HG02759 (cell line): ENCODE data around the gene CAPRIN1.
"Not testable (repeated sequence)": the region's sequence is repeated elsewhere in the genome, so short reads cannot be mapped to it uniquely, and the experiment has no call there.

Experiments
- ATAC-seq: cut with Tn5 transposase; IDR thresholded peaks from one replicate; pipeline ENCODE4 v1.9.1; 2021; ENCODE audit warnings: mild to moderate bottlenecking, moderate library complexity; ENCODE audit not compliant: unreplicated experiment

The CAPRIN1 gene

DNA sequence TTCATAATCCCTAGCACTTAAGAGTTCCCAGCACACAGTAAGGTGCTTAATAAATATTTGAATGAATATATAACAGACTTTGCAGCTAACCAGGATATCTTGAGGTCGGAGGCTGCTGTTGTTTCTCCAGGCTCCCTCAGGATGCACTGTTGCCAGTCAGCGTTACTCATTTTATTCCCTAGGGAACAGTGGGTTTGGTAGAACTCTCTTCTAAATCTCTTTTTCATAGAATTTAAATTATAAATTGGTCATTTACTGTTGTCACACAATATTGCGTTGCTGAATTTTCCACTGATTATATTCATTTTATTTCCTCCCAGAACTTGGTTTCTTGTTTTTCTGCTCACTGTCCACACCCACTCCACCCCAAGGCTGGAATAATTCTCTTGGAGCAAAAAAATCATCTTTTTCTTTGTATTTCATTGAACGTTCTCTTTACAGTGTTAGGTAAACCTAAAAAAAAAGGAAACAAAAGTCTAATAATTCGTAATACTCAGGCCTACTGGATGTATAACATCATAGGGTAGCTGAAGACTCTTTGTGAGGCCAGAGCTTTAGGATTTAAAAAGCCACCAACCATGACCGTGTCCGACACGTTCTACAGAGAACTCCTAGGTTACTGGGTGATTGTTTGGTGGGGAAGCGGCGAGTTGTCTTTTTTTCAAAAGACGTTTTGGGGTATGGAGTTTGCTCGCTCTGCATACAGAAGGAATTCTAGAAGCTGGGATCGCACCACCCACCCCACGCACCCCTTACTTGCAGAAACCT, 766 bp upstream of the CAPRIN1 start:
- no peak for ATAC-seq

DNA sequence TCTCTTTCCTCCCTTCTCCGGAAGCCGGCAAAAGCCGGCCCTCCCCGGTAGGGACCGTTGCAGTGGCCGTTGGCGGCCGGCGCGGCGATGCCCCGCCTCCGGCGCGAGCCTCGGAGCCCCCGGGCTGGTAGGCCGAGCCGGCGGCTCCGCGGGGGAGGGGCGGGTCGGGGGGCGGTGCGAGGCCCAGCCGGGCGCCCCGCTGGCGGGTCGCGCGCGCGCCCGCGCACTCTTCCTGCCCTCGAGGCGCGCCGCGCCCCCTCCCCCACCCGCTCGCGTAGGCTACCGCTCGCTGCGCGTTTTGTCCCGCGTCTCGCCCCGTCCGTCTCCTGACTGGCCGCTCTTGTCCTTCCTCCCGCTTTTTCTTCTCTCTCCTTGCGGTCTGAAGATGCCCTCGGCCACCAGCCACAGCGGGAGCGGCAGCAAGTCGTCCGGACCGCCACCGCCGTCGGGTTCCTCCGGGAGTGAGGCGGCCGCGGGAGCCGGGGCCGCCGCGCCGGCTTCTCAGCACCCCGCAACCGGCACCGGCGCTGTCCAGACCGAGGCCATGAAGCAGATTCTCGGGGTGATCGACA, 591 bp downstream of the CAPRIN1 start:
- ATAC-seq, result peak; percentile 61

DNA sequence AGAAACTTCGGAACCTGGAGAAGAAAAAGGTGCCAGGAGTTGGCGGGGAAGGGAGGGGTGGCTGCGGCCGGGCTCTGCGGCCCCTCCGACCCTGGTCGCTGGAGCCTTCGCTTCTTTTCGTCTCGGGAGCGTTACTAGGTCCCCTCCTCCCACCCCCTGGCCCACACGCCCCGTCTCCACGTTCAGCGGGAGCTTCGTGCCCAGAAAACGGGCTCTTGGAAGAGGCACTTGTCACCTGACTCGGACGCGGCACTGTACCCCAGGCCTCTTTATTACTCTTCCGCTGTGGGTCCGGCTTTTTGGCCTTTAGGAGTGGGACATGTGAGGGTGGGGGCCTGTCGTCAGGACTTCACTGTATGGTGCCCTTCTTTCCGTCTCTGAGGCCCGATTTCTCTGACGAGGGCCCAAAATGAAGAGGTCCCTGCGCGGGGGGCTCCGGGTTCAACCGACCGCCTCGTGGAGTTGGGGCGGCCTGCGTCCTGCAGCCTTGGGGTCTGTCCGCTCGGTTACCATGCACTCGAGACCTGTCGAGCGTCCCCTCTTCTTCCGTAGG, 1.2 kb downstream of the CAPRIN1 start:
- no peak for ATAC-seq

DNA sequence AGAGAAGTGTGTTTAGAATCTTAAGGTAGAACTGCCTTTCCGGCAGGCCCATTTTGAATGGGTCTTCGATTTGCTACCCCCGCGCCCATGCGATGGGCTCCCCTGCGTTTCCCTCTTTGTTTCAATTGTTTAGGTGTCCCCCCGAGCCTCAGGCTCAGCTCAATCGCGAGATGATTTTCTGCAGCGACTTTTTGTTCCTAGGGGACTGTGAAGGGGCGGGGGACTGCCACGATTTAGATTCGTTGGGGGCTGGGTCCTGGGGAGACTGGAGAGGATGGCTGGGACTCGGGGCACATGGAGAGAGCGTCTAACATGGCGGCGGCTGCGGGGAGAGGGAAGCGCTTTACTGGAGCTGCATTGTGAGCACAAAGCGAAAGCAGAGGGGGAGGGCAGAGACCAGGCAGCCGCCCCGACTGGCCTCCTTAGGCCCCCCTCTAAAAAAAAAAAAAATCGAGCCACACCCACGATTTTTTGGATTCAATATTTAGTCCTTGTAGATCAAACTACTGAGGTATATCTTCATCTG, 1.7 kb downstream of the CAPRIN1 start:
- ATAC-seq, result peak; percentile 43

DNA sequence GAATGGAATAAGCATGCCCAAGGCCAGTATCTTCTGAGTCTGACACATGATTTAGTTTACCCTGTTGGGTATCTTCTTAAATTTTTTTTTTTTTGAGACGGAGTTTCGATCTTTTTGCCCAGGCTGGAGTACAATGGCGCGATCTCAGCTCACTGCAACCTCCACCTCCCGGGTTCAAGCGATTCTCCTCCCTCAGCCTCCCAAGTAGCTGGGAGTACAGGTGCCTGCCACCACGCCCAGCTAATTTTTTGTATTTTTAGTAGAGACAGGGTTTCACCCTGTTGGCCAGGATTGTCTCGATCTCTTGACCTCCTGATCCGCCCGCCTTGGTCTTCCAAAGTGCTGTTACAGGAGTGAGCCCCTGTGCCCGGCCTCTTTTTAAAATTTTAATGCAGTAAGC, 2.8 kb downstream of the CAPRIN1 start:
- not testable (repeated sequence) for ATAC-seq

DNA sequence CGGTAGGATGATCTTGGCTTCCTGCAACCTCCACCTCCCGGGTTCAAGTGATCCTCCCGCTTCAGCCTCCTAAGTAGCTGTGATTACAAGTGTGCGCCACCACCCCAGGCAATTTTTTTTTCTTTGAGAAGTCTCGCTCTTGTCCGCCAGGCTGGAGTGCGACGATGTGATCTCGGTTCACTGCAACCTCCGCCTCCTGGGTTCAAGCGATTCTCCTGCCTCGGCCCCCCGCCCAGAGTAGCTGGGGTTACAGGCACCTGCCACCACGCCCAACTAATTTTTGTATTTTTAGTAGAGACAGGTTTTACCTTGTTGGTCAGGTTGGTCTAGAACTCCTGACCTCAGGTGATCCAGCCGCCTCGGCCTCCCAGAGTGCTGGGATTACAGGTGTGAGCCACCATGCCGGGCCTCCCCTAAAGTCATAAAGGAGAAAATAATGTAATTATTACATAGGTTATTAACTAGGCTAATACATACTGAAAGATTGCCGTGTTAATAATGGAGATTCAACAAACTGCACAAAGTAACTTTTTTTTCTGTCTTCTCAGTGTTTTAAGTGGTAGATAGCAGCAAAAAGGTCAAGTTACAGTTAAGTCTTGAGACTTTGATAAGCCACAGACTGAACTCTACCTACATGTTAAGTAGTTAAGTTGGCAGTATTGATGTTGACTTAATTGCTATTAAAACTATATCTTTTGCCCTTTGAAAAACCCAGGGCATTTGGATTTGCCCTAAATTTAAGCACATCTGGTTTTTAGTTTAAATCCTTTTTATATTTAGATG, 3.9 kb downstream of the CAPRIN1 start:
- no peak for ATAC-seq

DNA sequence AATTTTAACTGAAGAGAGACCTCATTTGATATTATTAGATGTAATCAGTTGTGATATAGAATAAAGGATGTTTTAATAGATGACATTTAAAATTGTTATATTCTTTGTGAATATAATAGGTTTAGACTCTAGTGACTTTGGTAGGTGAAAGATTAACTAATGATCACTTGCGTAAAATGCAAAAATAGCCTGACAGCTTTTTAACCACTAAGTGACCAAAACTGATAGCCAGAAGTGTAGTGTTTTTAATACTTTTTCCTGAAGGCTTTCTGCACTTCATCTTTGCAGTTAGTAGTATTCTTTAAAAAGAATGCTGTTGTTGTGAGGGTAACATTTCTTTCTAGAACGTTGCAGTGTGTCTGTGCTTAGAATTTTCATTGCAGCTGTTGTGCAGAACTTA, 5.1 kb downstream of the CAPRIN1 start:
- ATAC-seq, result no peak

DNA sequence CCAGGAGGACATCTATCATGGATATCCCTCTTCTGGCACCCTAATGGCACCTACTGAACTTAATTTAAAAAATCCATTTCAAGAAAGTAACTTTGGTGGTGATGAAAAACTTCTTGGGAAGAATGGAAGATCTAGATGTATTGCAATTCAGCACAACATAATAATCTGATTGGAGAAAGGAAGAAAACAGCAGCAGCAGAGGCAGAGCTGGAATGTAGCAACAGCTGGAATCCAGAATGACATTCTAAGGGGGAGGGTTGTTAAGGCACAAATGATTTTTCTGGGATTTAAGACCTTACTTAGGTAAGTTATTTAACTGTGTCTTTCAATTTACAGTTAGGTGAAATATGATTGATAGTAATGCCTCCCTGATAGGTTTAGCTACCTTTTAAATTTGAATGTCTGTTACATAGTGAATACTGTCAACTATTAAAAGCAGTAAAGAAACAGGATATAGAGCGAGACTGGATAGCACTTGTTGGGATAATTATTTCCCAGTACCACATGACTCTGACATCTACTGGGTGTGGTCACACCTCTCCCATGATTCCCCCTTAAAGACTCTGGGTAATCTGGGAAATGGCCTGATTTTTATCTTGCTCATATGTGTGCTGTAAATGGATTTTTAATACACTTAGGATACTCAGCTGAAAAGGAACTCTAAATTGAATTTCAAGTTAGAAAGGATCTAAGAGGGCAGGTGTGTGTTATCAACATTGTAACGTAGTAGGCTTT, 11.7 kb downstream of the CAPRIN1 start:
- no peak for ATAC-seq

DNA sequence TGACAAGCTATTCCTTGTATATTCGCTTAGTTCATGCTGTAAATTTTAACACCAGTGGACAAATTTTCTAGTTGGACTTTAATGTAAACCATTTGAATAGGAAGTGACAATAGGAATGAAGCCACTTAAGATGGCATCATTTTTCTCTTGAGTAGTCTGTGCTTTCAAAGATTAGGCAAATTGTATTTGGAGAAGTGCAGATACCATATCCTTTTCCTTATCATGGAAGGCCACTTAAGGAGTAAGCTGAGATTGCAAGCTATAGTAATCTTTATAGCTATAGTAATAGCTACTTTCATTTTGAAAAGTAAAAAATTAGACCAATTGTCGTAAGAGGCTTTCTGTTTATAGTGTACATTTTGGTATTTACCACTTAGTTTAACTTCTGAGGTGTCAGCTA, 12.8 kb downstream of the CAPRIN1 start:
- no peak for ATAC-seq

DNA sequence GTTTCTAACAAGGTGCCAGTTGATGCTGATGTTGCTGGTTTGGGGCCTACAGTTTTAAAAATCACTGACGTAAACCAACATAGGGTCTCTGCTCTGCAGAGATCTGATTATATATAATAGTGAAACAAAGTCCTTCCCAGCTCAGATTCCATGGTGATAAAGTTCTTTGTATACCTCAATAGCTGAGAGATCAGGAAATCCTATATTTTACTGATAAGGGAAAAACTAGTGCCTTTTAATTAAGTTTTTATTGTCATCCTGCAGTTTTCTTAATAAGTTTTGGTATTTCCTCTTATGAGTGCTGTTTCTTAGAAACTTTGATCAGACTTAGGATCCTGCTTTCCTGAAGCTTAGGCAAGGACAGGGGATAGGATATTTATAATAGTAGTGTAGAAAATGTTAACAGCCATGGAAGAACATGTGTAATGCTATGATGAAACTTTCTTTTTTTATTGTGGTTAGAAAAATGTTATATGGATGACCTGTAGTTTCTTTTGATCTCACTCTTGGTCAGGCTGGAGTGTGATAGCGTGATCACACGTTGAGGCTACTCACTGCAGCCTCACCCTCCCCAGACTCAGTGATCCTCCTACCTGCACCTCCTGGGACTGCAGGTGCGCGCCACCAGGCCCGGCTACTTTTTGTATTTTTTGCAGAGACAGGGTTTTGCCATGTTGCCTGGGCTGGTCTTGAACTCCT, 14.1 kb downstream of the CAPRIN1 start:
- no peak for ATAC-seq

DNA sequence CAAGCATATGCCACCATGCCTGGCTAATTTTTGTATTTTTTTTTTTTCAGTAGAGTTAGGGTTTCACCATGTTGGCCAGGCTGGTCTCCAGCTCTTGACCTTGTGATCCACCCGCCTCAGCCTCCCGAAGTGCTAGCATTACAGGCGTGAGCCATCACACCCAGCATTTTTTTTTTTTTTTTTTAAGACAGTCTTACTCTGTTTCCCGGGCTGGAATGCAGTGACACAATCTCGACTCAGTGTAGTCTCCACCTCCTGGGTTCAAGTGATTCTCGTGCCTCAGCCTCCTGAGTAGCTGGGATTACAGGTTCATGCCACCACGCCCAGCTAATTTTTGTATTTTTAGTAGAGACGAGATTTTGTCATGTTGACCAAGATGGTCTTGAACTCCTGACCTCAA, 15.2 kb downstream of the CAPRIN1 start:
- not testable (repeated sequence) for ATAC-seq

DNA sequence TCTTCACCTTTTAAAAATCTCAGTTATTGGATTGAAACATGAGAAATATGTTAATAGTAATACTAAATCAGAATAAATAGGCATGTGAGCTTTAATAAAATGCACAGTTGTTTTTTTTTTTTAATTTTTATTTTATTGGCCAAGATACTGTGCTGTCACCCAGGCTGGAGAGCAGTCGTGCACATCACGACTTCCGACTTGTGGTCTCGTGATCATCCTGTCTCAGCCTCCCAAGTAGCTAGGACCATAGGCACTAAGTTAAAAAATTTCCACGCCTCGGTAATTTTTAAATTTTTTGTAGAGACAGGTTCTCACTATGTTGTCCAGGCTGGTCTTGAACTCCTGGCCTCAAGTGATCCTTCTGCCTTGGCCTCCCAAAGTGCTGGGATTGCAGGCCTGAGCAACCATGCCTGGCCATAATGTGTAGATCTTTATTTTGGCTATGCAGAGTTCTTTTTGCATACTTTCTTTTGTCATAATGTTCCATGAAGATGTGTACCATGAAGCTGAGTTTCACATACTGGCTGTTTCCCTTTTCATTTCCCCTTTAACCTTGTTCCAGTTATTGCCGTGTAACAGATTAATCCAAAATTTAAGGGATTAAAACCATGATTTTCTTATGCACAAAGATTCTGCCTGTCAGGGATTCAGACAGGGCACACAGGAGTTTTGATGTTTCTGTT, 16.0 kb downstream of the CAPRIN1 start:
- ATAC-seq, result no peak

DNA sequence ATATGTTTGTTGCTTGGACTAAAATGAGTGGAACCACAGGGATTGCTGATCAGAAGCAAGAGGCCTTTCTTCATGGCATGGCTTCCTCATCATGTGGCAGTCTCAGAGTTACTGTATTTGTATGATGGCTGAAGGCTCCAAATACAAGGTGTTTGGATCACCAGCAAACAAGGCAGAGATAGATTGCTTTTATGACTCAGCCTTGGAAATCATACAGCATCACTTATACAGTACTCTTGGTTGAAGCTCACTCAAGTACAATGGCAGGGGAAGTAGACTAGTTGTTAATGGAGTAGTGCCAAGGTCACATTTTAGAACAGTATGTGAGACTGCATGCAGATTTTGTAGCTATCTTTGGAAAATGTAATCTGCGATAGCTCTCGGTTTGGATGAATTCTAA, 16.6 kb downstream of the CAPRIN1 start:
- no peak for ATAC-seq

DNA sequence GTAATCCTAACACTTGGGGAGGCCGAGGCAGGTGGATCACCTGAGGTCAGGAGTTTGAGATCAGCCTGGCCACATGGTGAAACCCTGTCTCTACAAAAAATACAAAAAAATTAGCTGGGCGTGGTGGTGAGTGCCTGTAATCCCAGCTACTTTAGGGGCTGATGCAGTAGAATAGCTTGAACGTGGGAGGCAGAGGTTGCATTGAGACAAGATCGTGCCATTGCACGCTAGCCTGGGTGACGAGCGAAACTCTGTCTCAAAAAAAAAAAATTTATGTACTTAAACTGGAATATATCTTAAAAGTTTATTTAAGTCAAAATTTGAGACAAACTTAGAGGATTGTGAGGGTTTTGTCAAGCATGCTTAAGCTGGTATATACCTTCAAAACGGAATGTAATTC, 19.8 kb downstream of the CAPRIN1 start:
- not testable (repeated sequence) for ATAC-seq

DNA sequence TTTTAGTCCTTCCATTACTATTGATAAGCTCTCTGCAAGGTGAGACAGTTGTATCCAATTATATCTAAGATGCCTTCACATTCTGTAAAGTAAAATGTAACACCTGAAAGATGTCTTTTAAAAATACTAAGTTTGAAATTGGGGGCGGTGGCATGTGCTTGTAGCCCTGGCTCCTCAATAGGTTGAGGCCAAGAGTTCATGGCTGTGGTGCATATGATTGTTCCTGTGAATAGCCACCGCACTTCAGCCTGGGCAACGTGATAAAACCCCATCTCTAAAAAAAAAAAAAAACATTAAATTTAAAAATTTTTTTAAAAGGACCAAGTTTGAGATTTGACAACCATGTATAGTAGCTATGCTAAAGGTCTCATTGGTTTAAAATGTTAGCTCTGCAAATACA, 20.5 kb downstream of the CAPRIN1 start:
- no peak for ATAC-seq

DNA sequence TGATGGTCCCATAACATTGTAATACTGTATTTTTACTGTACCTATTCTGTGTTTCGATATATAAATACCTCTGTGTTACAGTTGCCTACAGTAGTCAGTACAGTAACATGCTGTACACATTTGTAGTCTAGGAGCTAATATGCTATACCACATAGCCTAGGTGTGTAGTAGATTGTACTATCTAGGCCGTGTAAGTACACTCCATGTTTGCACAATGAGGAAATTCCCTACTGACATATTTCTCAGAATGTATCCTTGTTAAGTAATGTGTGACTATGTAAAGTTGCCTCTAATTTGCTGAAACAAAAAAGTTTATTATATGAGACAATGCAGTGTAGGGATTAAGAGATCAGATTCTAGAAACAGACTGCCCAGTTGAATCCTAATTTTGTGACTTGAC, 21.3 kb downstream of the CAPRIN1 start:
- no peak for ATAC-seq

DNA sequence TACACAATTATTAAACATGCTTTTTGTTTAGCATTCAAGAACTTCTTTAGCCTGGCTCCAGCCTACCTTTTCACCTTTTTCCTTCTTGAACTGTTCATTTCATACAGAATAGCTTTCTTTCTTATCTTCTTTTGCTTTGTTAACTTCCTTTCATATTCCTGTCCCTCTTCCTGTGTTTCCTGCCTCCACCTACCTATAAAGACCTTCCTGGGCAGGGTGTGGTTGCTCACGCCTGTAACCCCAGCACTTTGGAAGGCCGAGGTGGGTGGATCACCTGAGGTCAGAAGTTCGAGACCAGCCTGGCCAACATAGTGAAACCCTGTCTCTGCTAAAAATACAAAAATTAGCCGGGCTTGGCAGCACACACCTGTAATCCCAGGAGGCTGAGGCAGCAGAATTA, 22.9 kb downstream of the CAPRIN1 start:
- no peak for ATAC-seq

DNA sequence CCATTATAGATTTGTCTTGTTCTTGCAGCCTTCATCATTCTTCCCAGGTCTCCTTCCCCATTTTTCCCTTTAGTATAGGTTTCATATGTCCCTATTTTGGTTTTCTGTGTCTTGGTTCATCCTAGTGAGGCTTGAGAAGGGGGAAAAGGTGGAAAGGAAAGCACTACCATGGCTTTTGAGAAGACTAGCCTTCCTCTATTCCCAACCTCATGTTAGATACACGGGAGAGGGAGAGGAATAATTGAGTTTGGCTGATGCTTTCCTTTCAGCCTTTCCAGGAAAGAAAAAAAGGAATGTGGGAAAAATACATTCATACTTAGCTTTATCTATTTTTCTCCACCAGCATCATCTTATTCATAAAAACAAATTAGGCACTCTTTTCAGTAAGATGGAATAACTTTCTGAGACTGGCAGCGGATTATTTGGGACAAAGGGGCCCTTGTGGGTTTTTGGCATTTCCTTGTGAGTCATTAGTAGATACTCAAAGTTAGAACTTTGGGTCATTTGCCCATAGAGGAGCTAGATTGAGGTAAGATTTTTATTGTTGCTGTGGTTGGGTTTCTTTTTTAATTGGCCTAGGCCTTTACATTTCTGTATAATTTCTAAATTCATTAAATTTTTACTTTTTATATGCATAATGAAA, 23.8 kb downstream of the CAPRIN1 start:
- ATAC-seq, result no peak

DNA sequence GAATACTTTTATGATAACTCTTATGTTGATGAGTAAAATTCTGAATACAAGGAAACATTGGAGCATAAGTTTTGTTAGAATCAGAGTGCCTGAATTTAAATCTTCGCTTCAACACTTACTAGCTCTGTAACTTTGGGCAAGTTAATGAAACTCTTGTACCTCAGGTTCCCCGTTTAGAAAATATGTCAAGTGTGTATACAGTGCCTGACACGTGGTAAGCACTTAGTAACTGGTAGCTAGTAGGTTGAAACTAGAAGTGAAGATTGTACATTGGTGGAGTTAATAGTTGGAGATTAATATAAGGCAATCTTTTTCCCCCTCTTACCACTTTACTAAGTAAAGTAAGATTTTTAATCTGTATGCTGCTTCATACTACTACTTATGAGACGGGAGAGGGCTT, 29.1 kb downstream of the CAPRIN1 start:
- ATAC-seq, result no peak
